Pancreas (tissue), 10 donors: ENCODE data around the gene CCDC74A. TPM values are rescaled to one million over a fixed set of nuclear protein-coding genes. Genes with fewer than 3 reads are reported as not detected.
A peak's percentile ranks its signal among the peaks of the same experiment; 100 is the strongest.
"Not testable (repeated sequence)": the region's sequence is repeated elsewhere in the genome, so short reads cannot be mapped to it uniquely, and the experiment has no call there.

Experiments
- ATAC-seq, 4 donors: fragments of 200-7000 bp; cut with Tn5 transposase; one replicate each; pipeline versions ENCODE4 v1.8.0 to v1.9.1; 2020; ENCODE audit warnings: mild to moderate bottlenecking in 4 of 4, moderate library complexity in 4 of 4
- DNase-seq, 6 donors: peaks; one replicate each; pipeline ENCODE4 v3.0.0-alpha.2; 2020
- FAIRE-seq: peaks from 2 replicates; lab custom pipeline; 2012; peaks lifted over from hg19 to GRCh38; lab: Jason Lieb, UNC
- H3K27ac ChIP-seq, 4 donors: fragments of 200-600 bp; sonication (generic); 1 replicate in 3 of 4; 2 replicates in 1 of 4; pipeline versions ENCODE4 v1.5.0 to v1.8.0; 2020
- H3K27me3 ChIP-seq, 4 donors: fragments of 200-600 bp; one replicate each; pipeline ENCODE4 v1.8.0; 2021
- H3K36me3 ChIP-seq, 3 donors: fragments of 200-600 bp; sonication (generic) in 1 of 3; one replicate each; pipeline versions ENCODE4 v1.5.0 to v1.8.0; 2020 to 2021
- H3K4me1 ChIP-seq, 3 donors: fragments of 200-600 bp; one replicate each; pipeline ENCODE4 v1.8.0; 2021
- H3K4me3 ChIP-seq, 4 donors: fragments of 200-600 bp; sonication (generic) in 2 of 4; one replicate each; pipeline versions ENCODE4 v1.5.0 to v1.8.0; 2020 to 2021
- H3K9me3 ChIP-seq, 4 donors: fragments of 200-600 bp; one replicate each; pipeline ENCODE4 v1.8.0; 2021
- CTCF ChIP-seq, 4 donors: fragments of 200-600 bp; sonication (generic) in 3 of 4; IDR thresholded peaks; one replicate each; pipeline versions ENCODE4 v1.5.0 to v1.8.0; 2021; ENCODE audit warnings: antibody characterized with exemption in 4 of 4
- WGBS, 2 donors: extraction: QIAGEN DNeasy Blood & Tissue Kit; methylation state at CpG; one replicate each; pipeline ENCODE4 v1.1.7; 2013; 5-methylcytosine and 5-hydroxymethylcytosine counted together
- intact Hi-C, 3 donors: fragments of 100-400 bp; cut with DNase I; formaldehyde crosslinking; loops; one replicate each; pipeline versions ENCODE4 v1.11.1 to v1.14.2; 2022
- polyA plus RNA-seq, 2 donors: library from polyadenylated mRNA; stranded (reverse); fragments of 200-250 nt; gene quantifications; one replicate each; pipeline ENCODE4 v1.2.3, GENCODE V29; 2013
- total RNA-seq, 6 donors: library from RNA; stranded (reverse); fragmentation: NEBNext Ultra II Directional in 4 of 6; extraction: Animal tissue kit (Norgen Biotek cat#: 25700) in 4 of 6; gene quantifications; one replicate each; pipeline versions ENCODE4 v1.2.1 to v1.2.4, GENCODE V29; 2021 to 2023
- donor health status: healthy with polysubstance abuse.
- donor health status: DM: no; HTN: no; CAD: no; lungs with moderate emphysema.
- donor health status: DM: no; HTN: no; CAD: no.
- donor health status: control.
- donor health status: control.
- donor health status: Bipolar disorder and iron deficiency.
- donor health status: DM: yes; HTN: yes; CAD: no.
- donor health status: DM: no; HTN: no; CAD: no.
- donor health status: DM: no; HTN: no; CAD: no.
- donor health status: DM: yes; HTN: yes; CAD: no.

CCDC74A gene
- total and polyA plus RNA-seq, 8 donors, result 0.35 to 10.6 (median 1.5) TPM

DNA sequence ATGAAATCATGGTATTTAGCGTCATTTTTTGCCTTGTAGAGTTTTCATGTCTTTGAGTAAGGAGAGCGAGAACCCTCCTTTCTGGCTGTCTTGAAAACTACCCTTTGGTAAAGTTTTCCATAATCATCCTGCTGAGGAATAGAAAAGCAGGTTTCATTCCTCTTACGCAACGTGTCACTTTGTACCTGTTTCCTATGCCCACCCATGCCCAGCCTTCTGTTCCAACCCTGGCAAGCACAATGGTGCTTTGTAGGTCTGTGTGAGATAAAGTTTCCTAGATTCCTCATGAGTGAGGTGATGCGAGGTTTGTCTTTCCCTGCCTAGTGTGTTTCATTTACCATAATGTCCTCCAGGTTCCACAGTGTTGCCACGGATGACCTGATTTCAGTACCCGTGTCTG lies 29.3 kb downstream of the CCDC74A start:
- Histone ChIP-seq H3K27ac (no peak overlapping the region), H3K4me3 (no peak overlapping the region), H3K4me1 (no peaks in the 10 kb centered on the region), H3K9me3 (no peaks in the 10 kb centered on the region), H3K27me3 (no peaks in the 10 kb centered on the region), H3K36me3 (no peaks in the 10 kb centered on the region)
- FAIRE-seq, result no peak
- intact Hi-C loops, result no loop called here
- no peak for TF ChIP-seq CTCF (IDR thresholded peaks at IDR 0.05)
- no peak for DNase-seq
- 65 to 72% methylated on average over 7 of the region's 7 CpGs for WGBS, 2 donors
- ATAC-seq, result peak in 1 of 4 donors; percentile 44

- no peak overlapping the region for H3K4me3 ChIP-seq
- intact Hi-C loops, result no loop called here
- H3K27me3 ChIP-seq, result no peaks in the 10 kb centered on the region
- peak; percentile 63 for FAIRE-seq
- no peak for TF ChIP-seq CTCF (IDR thresholded peaks at IDR 0.05)
- 59 to 68% methylated on average over 5 of the region's 5 CpGs for WGBS, 2 donors
- no peak for DNase-seq
- H3K36me3 ChIP-seq, result no peaks in the 10 kb centered on the region
- H3K27ac ChIP-seq, result no peak overlapping the region
- ATAC-seq, result no peak
- H3K4me1 ChIP-seq, result no peaks in the 10 kb centered on the region
- no peaks in the 10 kb centered on the region for H3K9me3 ChIP-seq
Measured at GRCh38 chr2:131557558-131558321, 30.1 kb downstream of the CCDC74A start.

GRCh38 chr2:131566371-131566770 lies 38.7 kb downstream of the CCDC74A start:
- FAIRE-seq, result no peak
- no peaks in the 10 kb centered on the region for H3K4me1 ChIP-seq
- no peak overlapping the region for H3K4me3 ChIP-seq
- no peaks in the 10 kb centered on the region for H3K36me3 ChIP-seq
- no peak for DNase-seq
- H3K9me3 ChIP-seq, result no peaks in the 10 kb centered on the region
- no peak for ATAC-seq
- TF ChIP-seq CTCF (IDR thresholded peaks at IDR 0.05), result no peak
- H3K27me3 ChIP-seq, result peaks cover 0 to 2% (median 0%) of the 10 kb centered on the region in 4 donors
- no peak overlapping the region for H3K27ac ChIP-seq
- intact Hi-C loops, result no loop called here
- WGBS, 2 donors, result 64 to 72% methylated on average over 5 of the region's 5 CpGs

DNA sequence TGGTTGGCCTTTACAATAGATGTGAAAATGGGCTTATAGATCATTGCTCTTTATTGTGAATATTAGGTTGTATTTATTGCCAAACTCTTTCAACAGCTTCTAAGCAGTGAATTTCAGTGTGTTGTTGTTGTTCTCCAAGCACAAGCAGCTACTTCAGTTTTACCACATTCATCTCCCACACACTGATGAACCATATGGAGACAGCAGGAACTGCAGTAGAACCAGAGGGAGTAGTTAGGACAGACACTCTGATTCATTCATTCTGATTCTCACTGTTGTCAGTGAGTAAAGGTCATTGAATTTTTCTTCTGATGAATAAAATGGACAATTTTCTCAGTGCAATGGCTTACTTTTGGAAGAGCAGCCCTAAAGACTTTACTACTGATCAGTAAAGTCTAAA lies 40.2 kb downstream of the CCDC74A start:
- Histone ChIP-seq H3K27ac (no peak overlapping the region), H3K4me3 (no peak overlapping the region), H3K36me3 (no peaks in the 10 kb centered on the region), H3K27me3 (peaks cover 0 to 2% (median 0%) of the 10 kb centered on the region in 4 donors), H3K4me1 (no peaks in the 10 kb centered on the region), H3K9me3 (no peaks in the 10 kb centered on the region)
- DNase-seq, result no peak
- intact Hi-C loops, result no loop called here
- ATAC-seq, result no peak
- no peak for TF ChIP-seq CTCF (IDR thresholded peaks at IDR 0.05)
- no peak for FAIRE-seq

- 54 to 83% methylated on average over 1 of the region's 1 CpG for WGBS, 2 donors
- H3K4me3 ChIP-seq, DNase-seq, H3K27me3 ChIP-seq, FAIRE-seq, H3K4me1 ChIP-seq, H3K9me3 ChIP-seq, intact Hi-C loops, H3K36me3 ChIP-seq, H3K27ac ChIP-seq, ATAC-seq: not testable (repeated sequence)
Measured at GRCh38 chr2:131568401-131568800, 40.7 kb downstream of the CCDC74A start.
